GM12878 (cell line): ENCODE results near the gene RNASE13. TPM values are rescaled to one million over a fixed set of nuclear protein-coding genes. Genes with fewer than 3 reads are reported as not detected.

Experiments used
- ATAC-seq: fragments of 200-7000 bp; cut with Tn5 transposase; 3 replicates; pipeline ENCODE4 v1.9.1; 2020; ENCODE audit warnings: mild to moderate bottlenecking, moderate library complexity
- BruUV-seq: library from RNA; stranded (reverse); fragments of 400-500 nt; replicated peaks from 2 replicates; lab custom pipeline; 2021; lab: Mats Ljungman, UMichigan
- CTCF ChIA-PET: fragments of 300-600 bp; sonication (Branson Sonifier 250); formaldehyde crosslinking; extraction: SDS; loops from one replicate; lab custom pipeline; 2021; ENCODE audit warnings: inconsistent platforms; lab: Yijun Ruan, JAX
- POLR2A ChIA-PET: fragments of 350-600 bp; formaldehyde crosslinking; extraction: SDS; loops from one replicate; lab custom pipeline; 2021; ENCODE audit warnings: inconsistent platforms; lab: Charles Lee
- RAD21 ChIA-PET: fragments of 300-600 bp; sonication (Branson Sonifier 250); formaldehyde crosslinking; loops from one replicate; lab custom pipeline; 2023; ENCODE audit warnings: antibody characterized with exemption; ENCODE audit not compliant: unreplicated experiment; lab: Charles Lee
- SMC1A ChIA-PET: fragments of 300-600 bp; sonication (Branson Sonifier 250); formaldehyde crosslinking; loops from one replicate; lab custom pipeline; 2023; ENCODE audit not compliant: unreplicated experiment, uncharacterized antibody; lab: Charles Lee
- DNase-seq: peaks from one replicate; pipeline ENCODE4 v3.0.0-alpha.2; 2011; ENCODE audit warnings: low read depth, low spot score
- FAIRE-seq: peaks from 3 replicates; lab custom pipeline; 2011; peaks lifted over from hg19 to GRCh38; lab: Jason Lieb, UNC
- H2AFZ ChIP-seq: 2 replicates; pipeline ENCODE4 v1.6.0; 2011; ENCODE audit warnings: low read depth, low read length, control low read depth; ENCODE audit not compliant: control insufficient read depth
- H3K27ac ChIP-seq: 2 replicates; pipeline ENCODE4 v1.5.1; 2011; ENCODE audit warnings: control low read depth; ENCODE audit not compliant: control insufficient read depth, insufficient read depth
- H3K27me3 ChIP-seq, 2 experiments: replicated peaks in 1 of 2; 2 replicates each; pipeline versions ENCODE4 v1.6.0 to v1.6.1; 2011; ENCODE audit warnings: low read length in 1 of 2; ENCODE audit not compliant: control insufficient read depth in 2 of 2, insufficient read depth in 2 of 2
- H3K36me3 ChIP-seq, 2 experiments: 2 replicates each; pipeline ENCODE4 v1.5.1; 2011; ENCODE audit warnings: low read length in 1 of 2; ENCODE audit not compliant: control insufficient read depth in 2 of 2, insufficient read depth in 2 of 2
- H3K4me1 ChIP-seq: 2 replicates; pipeline ENCODE4 v1.6.1; 2011; ENCODE audit warnings: mild to moderate bottlenecking, low read length, moderate library complexity, mixed read lengths; ENCODE audit not compliant: control insufficient read depth, insufficient read depth
- H3K4me2 ChIP-seq: 2 replicates; pipeline ENCODE4 v1.6.0; 2011; ENCODE audit warnings: control low read depth; ENCODE audit not compliant: control insufficient read depth, insufficient read depth
- H3K4me3 ChIP-seq: fragments of 200-600 bp; sonication (generic); 2 replicates; pipeline ENCODE4 v1.5.1; 2016
- H3K79me2 ChIP-seq: 2 replicates; pipeline ENCODE4 v1.6.0; 2011; ENCODE audit warnings: low read length; ENCODE audit not compliant: control insufficient read depth, insufficient read depth
- H3K9ac ChIP-seq: 2 replicates; pipeline ENCODE4 v1.8.0; 2011; ENCODE audit warnings: low read length, control low read depth, mixed read lengths; ENCODE audit not compliant: control insufficient read depth, insufficient read depth
- H3K9me3 ChIP-seq: replicated peaks from 3 replicates; pipeline ENCODE4 v1.5.1; 2011; ENCODE audit warnings: mild to moderate bottlenecking, low read length; ENCODE audit not compliant: control insufficient read depth, insufficient read depth
- H4K20me1 ChIP-seq: 2 replicates; pipeline ENCODE4 v1.6.0; 2011; ENCODE audit not compliant: control insufficient read depth, insufficient read depth
- ATF7 ChIP-seq: fragments of 450-650 bp; IDR thresholded peaks from 2 replicates; pipeline ENCODE4 v1.6.1; 2016; ENCODE audit warnings: low read depth, mild to moderate bottlenecking
- CEBPB ChIP-seq, 2 experiments: fragments of 150-350 bp in 1 of 2; IDR thresholded peaks; 2 replicates each; pipeline ENCODE4 v1.6.1; 2012 to 2014; ENCODE audit warnings: low read depth in 2 of 2, low read length in 2 of 2, borderline replicate concordance in 1 of 2, inconsistent platforms in 1 of 2
- CREM ChIP-seq: IDR thresholded peaks from 2 replicates; pipeline ENCODE4 v1.6.1; 2014; ENCODE audit warnings: antibody characterized with exemption, low read depth
- DPF2 ChIP-seq: fragments of 450-650 bp; IDR thresholded peaks from 2 replicates; pipeline ENCODE4 v1.6.1; 2017; ENCODE audit warnings: mild to moderate bottlenecking
- GABPA ChIP-seq: IDR thresholded peaks from 2 replicates; pipeline ENCODE4 v1.6.1; 2014; ENCODE audit warnings: antibody characterized with exemption, low read depth, mild to moderate bottlenecking, inconsistent platforms
- HCFC1 ChIP-seq: fragments of 150-350 bp; IDR thresholded peaks from 2 replicates; pipeline ENCODE4 v1.6.1; 2014; ENCODE audit warnings: low read length
- IRF5 ChIP-seq: fragments of 450-650 bp; IDR thresholded peaks from 2 replicates; pipeline ENCODE4 v1.6.1; 2017; ENCODE audit warnings: borderline replicate concordance
- KDM1A ChIP-seq: fragments of 200-600 bp; sonication (generic); IDR thresholded peaks from 2 replicates; pipeline ENCODE4 v1.6.1; 2016; ENCODE audit warnings: borderline replicate concordance
- NFIC ChIP-seq: IDR thresholded peaks from 2 replicates; pipeline ENCODE4 v1.6.1; 2012; ENCODE audit warnings: low read depth, mild to moderate bottlenecking, inconsistent platforms, low read length, moderate library complexity
- NRF1 ChIP-seq: conservative IDR thresholded peaks from 2 replicates; pipeline ENCODE4 v1.6.1; 2011; ENCODE audit warnings: mild to moderate bottlenecking, low read depth, low read length, improper control_type of control experiment
- POLR2AphosphoS2 ChIP-seq: IDR thresholded peaks from 2 replicates; pipeline ENCODE4 v1.6.1; 2011; ENCODE audit warnings: low read depth, mild to moderate bottlenecking, low read length, improper control_type of control experiment, moderate library complexity
- RELB ChIP-seq: fragments of 450-650 bp; IDR thresholded peaks from 2 replicates; pipeline ENCODE4 v1.6.1; 2017; ENCODE audit warnings: low read depth, mild to moderate bottlenecking, moderate library complexity
- SMAD5 ChIP-seq: IDR thresholded peaks from 2 replicates; pipeline ENCODE4 v1.6.1; 2016; ENCODE audit warnings: antibody characterized with exemption, low read depth
- SMARCA5 ChIP-seq: fragments of 450-650 bp; IDR thresholded peaks from 2 replicates; pipeline ENCODE4 v1.6.1; 2017; ENCODE audit warnings: mild to moderate bottlenecking
- STAT1 ChIP-seq: fragments of 450-650 bp; conservative IDR thresholded peaks from 2 replicates; pipeline ENCODE4 v1.6.1; 2014; ENCODE audit warnings: antibody characterized with exemption, mild to moderate bottlenecking
- TARDBP ChIP-seq: IDR thresholded peaks from 2 replicates; pipeline ENCODE4 v1.6.1; 2016; ENCODE audit warnings: borderline replicate concordance
- ZBTB40 ChIP-seq: fragments of 450-650 bp; IDR thresholded peaks from 2 replicates; pipeline ENCODE4 v1.6.1; 2016; ENCODE audit warnings: mild to moderate bottlenecking, moderate library complexity, borderline replicate concordance
- ZNF24 ChIP-seq: fragments of 450-650 bp; IDR thresholded peaks from 2 replicates; pipeline ENCODE4 v1.6.1; 2017; ENCODE audit warnings: antibody characterized with exemption, mild to moderate bottlenecking
- WGBS: methylation state at CpG from one replicate; pipeline ENCODE4 v1.1.6; 2016; ENCODE audit warnings: low lambda C conversion rate; ENCODE audit not compliant: insufficient replicate concordance, insufficient coverage; ENCODE audit errors: missing lambda C conversion rate; 5-methylcytosine and 5-hydroxymethylcytosine counted together
- in situ Hi-C: fragments of 300-500 bp; cut with MboI; formaldehyde crosslinking; loops from 9 replicates; pipeline ENCODE4 v1.14.3; 2018; ENCODE audit warnings: mixed read lengths
- intact Hi-C: fragments of 100-400 bp; cut with micrococcal nuclease; formaldehyde crosslinking; loops from one replicate; pipeline ENCODE4 v1.14.2; 2022; ENCODE audit not compliant: unreplicated experiment
- polyA plus RNA-seq, 11 experiments: library from polyadenylated mRNA; depleted of rRNA in 4 of 11; unstranded in 6 of 11; stranded (reverse) in 5 of 11; fragments of >200 nt; fragmentation: Nextera tagmentation in 4 of 11; fragmentation: Illumina TruSeq in 1 of 11; extraction: Ambion mirVana in 4 of 11; extraction: Trizol in 1 of 11; gene quantifications; 1 replicate in 1 of 11; 2 replicates in 10 of 11; pipeline versions ENCODE4 v1.2.1 to v1.2.3, GENCODE V29; 2011 to 2016; ENCODE audit warnings: inconsistent platforms in 2 of 11, missing spikeins in 2 of 11, low read depth in 1 of 11
- total RNA-seq, 4 experiments: library from RNA; depleted of rRNA in 3 of 4; stranded (reverse); fragments of >200 nt in 3 of 4; fragmentation: Illumina TruSeq in 1 of 4; extraction: Trizol in 1 of 4; gene quantifications; 2 replicates each; pipeline versions ENCODE4 v1.2.1 to v1.2.3, GENCODE V29; 2013 to 2021

RNASE13 gene
- total and polyA plus RNA-seq, 10 of the 15 experiments (the other 5 are each of a cell fraction or from before 2014, with no cell fraction given), result not detected

GRCh38 chr14:21078726-21079125 lies 44.1 kb upstream of the RNASE13 start:
- Histone ChIP-seq H3K27ac (no peak overlapping the region), H3K79me2 (no peaks in the 10 kb centered on the region), H3K9ac (no peak overlapping the region), H4K20me1 (no peaks in the 10 kb centered on the region), H3K9me3 (no peaks in the 10 kb centered on the region), H3K4me3 (no peak overlapping the region), H2AFZ (no peak overlapping the region), H3K27me3 (peaks cover 0 to 3% of the 10 kb centered on the region in 2 experiments; a peak in 1 of 4 replicates), H3K4me2 (no peak overlapping the region), H3K4me1 (no peaks in the 10 kb centered on the region), H3K36me3 (no peaks in the 10 kb centered on the region)
- ChIA-PET SMC1A (no interaction called here), RAD21 (no interaction called here), CTCF (interaction anchor here (1.3 to 1.9 kb wide), 2 partner anchors 7 to 26 kb away, joined by 6 to 9 read pairs; no protein-coding TSS in a partner anchor), POLR2A (no interaction called here)
- no peak for FAIRE-seq
- ATAC-seq, result no peak
- 13% methylated on average over 10 of the region's 10 CpGs for WGBS
- no TSS peak for BruUV-seq
- in situ Hi-C loops (no loop called here), intact Hi-C loops (no loop called here)
- TF ChIP-seq GABPA (no peak), ZBTB40 (no peak), TARDBP (no peak), KDM1A (no peak), DPF2 (no peak), IRF5 (no peak), SMAD5 (no peak), CREM (no peak), STAT1 (no peak), ATF7 (no peak), SMARCA5 (no peak), NFIC (no peak), NRF1 (no peak), CEBPB (IDR thresholded peaks at IDR 0.05; ENCODE audit: borderline replicate concordance in 1 of 2, low read depth in 2 of 2, low read length in 2 of 2) (no peak), HCFC1 (no peak), RELB (no peak), ZNF24 (no peak), POLR2AphosphoS2 (no peak)
- DNase-seq, result no peak
